ENCODE results near the gene FSCN2. TPM values are rescaled to one million over a fixed set of nuclear protein-coding genes. Genes with fewer than 3 reads are reported as not detected.

The FSCN2 gene
- total and polyA plus RNA-seq, 2 of the 4 experiments (the other 2 are of a cell fraction), result 0.18 to 0.84 TPM

DNA sequence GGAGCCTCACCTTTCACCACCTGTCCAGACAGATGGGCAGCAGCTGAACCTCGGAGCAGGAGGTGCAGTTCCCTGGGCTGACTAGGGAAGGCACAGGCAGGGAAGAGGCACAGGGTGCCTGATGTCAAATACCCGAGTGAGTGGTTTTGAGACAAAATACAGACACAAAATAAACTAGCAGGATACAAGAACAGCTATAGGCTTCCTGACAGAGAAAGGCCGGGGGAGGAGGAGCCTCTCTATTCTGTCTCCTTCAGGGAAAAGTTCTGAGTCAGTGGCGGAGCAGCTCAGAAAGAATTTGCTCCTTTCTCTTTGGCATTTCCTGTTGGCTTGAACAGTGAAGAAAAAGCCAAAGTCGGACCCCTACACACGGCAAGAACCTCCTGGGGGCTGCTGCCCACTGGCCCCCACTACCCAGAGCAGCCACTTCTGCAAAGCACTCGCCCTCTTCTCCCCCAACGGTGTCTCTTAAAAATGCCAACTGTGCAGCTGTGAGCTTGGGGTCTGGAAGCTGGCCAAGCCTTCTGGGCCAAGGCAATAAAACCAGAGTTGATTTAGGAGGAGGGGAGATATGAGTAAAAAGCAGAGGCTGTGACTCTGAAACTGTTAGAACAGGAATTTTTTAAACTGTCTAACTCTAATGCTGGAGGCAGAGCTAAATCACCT lies 38.4 kb downstream of the FSCN2 start:
- peaks cover 54% of the 10 kb centered on the region for H3K36me3 ChIP-seq (ENCODE audit: control insufficient read depth, insufficient read depth, low read length)
- H2BK120ac ChIP-seq (ENCODE audit: low read depth, low read length), result peak overlapping the region; percentile 93
- peak overlapping the region; percentile 53 for H2AFZ ChIP-seq (replicated peaks; ENCODE audit: low read length, poor library complexity)
- ATAC-seq (ENCODE audit: low read depth), result peak; percentile 93
- H3K9me3 ChIP-seq (ENCODE audit: control insufficient read depth, insufficient read depth, low read length), result no peaks in the 10 kb centered on the region
- H3K23ac ChIP-seq (ENCODE audit: low read depth, low read length), result peak overlapping the region; percentile 89
- H2BK20ac ChIP-seq (ENCODE audit: low read depth, low read length), result peak overlapping the region; percentile 87
- peak overlapping the region; percentile 87 for H4K91ac ChIP-seq (ENCODE audit: insufficient read depth, low read depth, low read length)
- peak overlapping the region; percentile 52 for H4K5ac ChIP-seq (ENCODE audit: low read depth, low read length)
- H3K27me3 ChIP-seq (ENCODE audit: control insufficient read depth, insufficient read depth, low read length), result no peaks in the 10 kb centered on the region
- H3K79me1 ChIP-seq (ENCODE audit: low read depth in 1 of 2, low read length in 2 of 2), result peaks cover 32 to 87% of the 10 kb centered on the region in 2 experiments
- H3K4me3 ChIP-seq (ENCODE audit: insufficient read depth, low read depth, low read length), result peak overlapping the region; percentile 26; the same call in 1 of the 2 replicates
- WGBS, 2 experiments (ENCODE audit: extremely low coverage in 2 of 2, insufficient read length in 1 of 2), result 0% methylated on average over 3 of the region's 8 CpGs; no CpG with 5 or more reads in 1 of the 2 experiments
- H3K4me2 ChIP-seq (ENCODE audit: low read depth, low read length), result peak overlapping the region; percentile 80
- BruUV-seq (replicated peaks), result no TSS peak
- peaks cover 33% of the 10 kb centered on the region for H3K9me1 ChIP-seq (ENCODE audit: insufficient read depth, low read length)
- in situ Hi-C loops (cut with MboI; ENCODE audit: low sequenced_read_pairs) (no loop called here), dilution Hi-C loops (cut with HindIII; ENCODE audit: low sequenced_read_pairs, unreplicated experiment) (no loop called here), intact Hi-C loops (cut with micrococcal nuclease) (no loop called here)
- H2AK5ac ChIP-seq (ENCODE audit: low read depth, low read length), result peak overlapping the region; percentile 91
- H3K9ac ChIP-seq (ENCODE audit: low read depth, low read length), result peak overlapping the region; percentile 16
- H2AK9ac ChIP-seq (replicated peaks; ENCODE audit: low read depth, low read length, poor library complexity), result peak overlapping the region; percentile 89
- H3K4ac ChIP-seq (ENCODE audit: low read depth, low read length), result peak overlapping the region; percentile 96
- DNase-seq, result peak; percentile 93
- peak overlapping the region; percentile 95 for H2BK5ac ChIP-seq (ENCODE audit: low read depth, low read length, poor library complexity, severe bottlenecking)
- ChIA-PET POLR2A (ENCODE audit: unreplicated experiment) (interaction anchor here (0.6 to 1.6 kb wide), 5 partner anchors 10 to 50 kb away, joined by 3 to 5 read pairs (median 3); partner anchors contain the start of gene FAAP100), CTCF (interaction anchor here (0.8 to 1.3 kb wide), 3 partner anchors 33 to 82 kb away, joined by 3 to 4 read pairs (median 3); no protein-coding TSS in a partner anchor)
- H3K4me1 ChIP-seq (ENCODE audit: control insufficient read depth, insufficient read depth, low read length), result peaks cover 31% of the 10 kb centered on the region
- H3K56ac ChIP-seq (ENCODE audit: extremely low read depth, insufficient read depth, low read length), result peak overlapping the region; percentile 69
- H2BK15ac ChIP-seq (ENCODE audit: low read depth, low read length), result peak overlapping the region; percentile 63; the same call in 2 of the 3 replicates
- H3K27ac ChIP-seq (ENCODE audit: insufficient read depth, low read length), result peak overlapping the region; percentile 91
- H3K14ac ChIP-seq (replicated peaks; ENCODE audit: low read depth, low read length), result peak overlapping the region; percentile 75
- H4K8ac ChIP-seq (ENCODE audit: low read depth in 2 of 2, low read length in 2 of 2), result peak overlapping the region; percentile 2 to 88
- peaks cover 10% of the 10 kb centered on the region for H4K20me1 ChIP-seq (ENCODE audit: insufficient read depth, low read length)
- H3K18ac ChIP-seq (ENCODE audit: low read depth, low read length), result peak overlapping the region; percentile 91
- TF ChIP-seq POLR2A (IDR thresholded peaks at IDR 0.05; ENCODE audit: low read depth, low read length) (no peak), RAD21 (IDR thresholded peaks at IDR 0.05; ENCODE audit: low read length) (no peak), MXI1 (IDR thresholded peaks at IDR 0.05; ENCODE audit: borderline replicate concordance, low read depth, low read length) (0 out of 2 replicates have a peak, but pooled peaks have one; percentile 13), RCOR1 (IDR thresholded peaks at IDR 0.05; ENCODE audit: insufficient replicate concordance, low read length) (no peak), CEBPB (IDR thresholded peaks at IDR 0.05; ENCODE audit: low read depth, low read length) (no peak), NFE2L2 (IDR thresholded peaks at IDR 0.05; ENCODE audit: low read depth, low read length) (no peak), SMC3 (IDR thresholded peaks at IDR 0.05; ENCODE audit: low read depth, low read length) (no peak; the same call in 1 of the 2 replicates), FOS (IDR thresholded peaks at IDR 0.05; ENCODE audit: low read depth, low read length) (peak; percentile 55; the same call in 1 of the 2 replicates), BHLHE40 (IDR thresholded peaks at IDR 0.05; ENCODE audit: low read depth, low read length) (no peak), MAFK (IDR thresholded peaks at IDR 0.05; ENCODE audit: low read depth, low read length) (peak; percentile 62), CHD1 (IDR thresholded peaks at IDR 0.05; ENCODE audit: low read depth, low read length) (0 out of 2 replicates have a peak, but pooled peaks have one; percentile 42)
- TF ChIP-seq, protein P1, sequence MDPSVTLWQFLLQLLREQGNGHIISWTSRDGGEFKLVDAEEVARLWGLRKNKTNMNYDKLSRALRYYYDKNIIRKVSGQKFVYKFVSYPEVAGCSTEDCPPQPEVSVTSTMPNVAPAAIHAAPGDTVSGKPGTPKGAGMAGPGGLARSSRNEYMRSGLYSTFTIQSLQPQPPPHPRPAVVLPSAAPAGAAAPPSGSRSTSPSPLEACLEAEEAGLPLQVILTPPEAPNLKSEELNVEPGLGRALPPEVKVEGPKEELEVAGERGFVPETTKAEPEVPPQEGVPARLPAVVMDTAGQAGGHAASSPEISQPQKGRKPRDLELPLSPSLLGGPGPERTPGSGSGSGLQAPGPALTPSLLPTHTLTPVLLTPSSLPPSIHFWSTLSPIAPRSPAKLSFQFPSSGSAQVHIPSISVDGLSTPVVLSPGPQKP (IDR thresholded peaks at IDR 0.05; ENCODE audit: borderline replicate concordance, low read depth, low read length), result no peak
- TF ChIP-seq, protein P2, sequence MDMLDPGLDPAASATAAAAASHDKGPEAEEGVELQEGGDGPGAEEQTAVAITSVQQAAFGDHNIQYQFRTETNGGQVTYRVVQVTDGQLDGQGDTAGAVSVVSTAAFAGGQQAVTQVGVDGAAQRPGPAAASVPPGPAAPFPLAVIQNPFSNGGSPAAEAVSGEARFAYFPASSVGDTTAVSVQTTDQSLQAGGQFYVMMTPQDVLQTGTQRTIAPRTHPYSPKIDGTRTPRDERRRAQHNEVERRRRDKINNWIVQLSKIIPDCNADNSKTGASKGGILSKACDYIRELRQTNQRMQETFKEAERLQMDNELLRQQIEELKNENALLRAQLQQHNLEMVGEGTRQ (IDR thresholded peaks at IDR 0.05; ENCODE audit: low read depth, low read length), result no peak
- TF ChIP-seq, protein P3, sequence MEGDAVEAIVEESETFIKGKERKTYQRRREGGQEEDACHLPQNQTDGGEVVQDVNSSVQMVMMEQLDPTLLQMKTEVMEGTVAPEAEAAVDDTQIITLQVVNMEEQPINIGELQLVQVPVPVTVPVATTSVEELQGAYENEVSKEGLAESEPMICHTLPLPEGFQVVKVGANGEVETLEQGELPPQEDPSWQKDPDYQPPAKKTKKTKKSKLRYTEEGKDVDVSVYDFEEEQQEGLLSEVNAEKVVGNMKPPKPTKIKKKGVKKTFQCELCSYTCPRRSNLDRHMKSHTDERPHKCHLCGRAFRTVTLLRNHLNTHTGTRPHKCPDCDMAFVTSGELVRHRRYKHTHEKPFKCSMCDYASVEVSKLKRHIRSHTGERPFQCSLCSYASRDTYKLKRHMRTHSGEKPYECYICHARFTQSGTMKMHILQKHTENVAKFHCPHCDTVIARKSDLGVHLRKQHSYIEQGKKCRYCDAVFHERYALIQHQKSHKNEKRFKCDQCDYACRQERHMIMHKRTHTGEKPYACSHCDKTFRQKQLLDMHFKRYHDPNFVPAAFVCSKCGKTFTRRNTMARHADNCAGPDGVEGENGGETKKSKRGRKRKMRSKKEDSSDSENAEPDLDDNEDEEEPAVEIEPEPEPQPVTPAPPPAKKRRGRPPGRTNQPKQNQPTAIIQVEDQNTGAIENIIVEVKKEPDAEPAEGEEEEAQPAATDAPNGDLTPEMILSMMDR (conservative IDR thresholded peaks at IDR 0.05; ENCODE audit: low read depth, low read length), result no peak

Measured in IMR-90 (cell line).